Endodermal cell (in vitro differentiated cells): ENCODE data around the gene SCRT2. TPM values are rescaled to one million over a fixed set of nuclear protein-coding genes. Genes with fewer than 3 reads are reported as not detected.

Source experiments
- DNase-seq: peaks from one replicate; pipeline ENCODE4 v3.0.0-alpha.2; 2017
- H3K27ac ChIP-seq: 2 replicates; pipeline ENCODE4 v1.5.1; 2013; ENCODE audit warnings: mild to moderate bottlenecking, low read depth, low read length, moderate library complexity
- H3K27me3 ChIP-seq: 2 replicates; pipeline ENCODE4 v1.6.1; 2013; ENCODE audit warnings: mild to moderate bottlenecking, low read length, moderate library complexity; ENCODE audit not compliant: insufficient read depth, control insufficient read depth, poor library complexity, severe bottlenecking
- H3K36me3 ChIP-seq: 2 replicates; pipeline ENCODE4 v1.7.0; 2013; ENCODE audit warnings: mild to moderate bottlenecking, low read length, moderate library complexity; ENCODE audit not compliant: control insufficient read depth, insufficient read depth
- H3K4me1 ChIP-seq: one replicate; pipeline ENCODE4 v1.7.0; 2013; ENCODE audit warnings: low read length; ENCODE audit not compliant: control insufficient read depth, insufficient read depth
- H3K4me3 ChIP-seq: 2 replicates; pipeline ENCODE4 v1.5.1; 2013; ENCODE audit warnings: mild to moderate bottlenecking, low read length, moderate library complexity
- H3K9ac ChIP-seq: 2 replicates; pipeline ENCODE4 v1.6.1; 2013; ENCODE audit warnings: mild to moderate bottlenecking, low read length, moderate library complexity; ENCODE audit not compliant: poor library complexity, severe bottlenecking; ENCODE audit errors: extremely low read depth
- H3K9me3 ChIP-seq: 2 replicates; pipeline ENCODE4 v1.6.1; 2013; ENCODE audit warnings: mild to moderate bottlenecking, low read length, moderate library complexity; ENCODE audit not compliant: control insufficient read depth
- H3K27ac Mint-ChIP-seq: 2 replicates; pipeline ENCODE4 v1.8.0; 2020; ENCODE audit warnings: mixed read lengths
- H3K27me3 Mint-ChIP-seq: 2 replicates; pipeline ENCODE4 v1.8.0; 2021; ENCODE audit warnings: mild to moderate bottlenecking, mixed read lengths; ENCODE audit not compliant: insufficient read depth
- H3K36me3 Mint-ChIP-seq: 2 replicates; pipeline ENCODE4 v1.8.0; 2020; ENCODE audit warnings: low read depth, mixed read lengths
- H3K4me1 Mint-ChIP-seq: 2 replicates; pipeline ENCODE4 v1.8.0; 2020; ENCODE audit warnings: mixed read lengths
- H3K4me3 Mint-ChIP-seq: 2 replicates; pipeline ENCODE4 v1.8.0; 2020; ENCODE audit warnings: mild to moderate bottlenecking, moderate library complexity, mixed read lengths
- H3K9me3 Mint-ChIP-seq: 2 replicates; pipeline ENCODE4 v1.8.0; 2020; ENCODE audit warnings: mild to moderate bottlenecking, mixed read lengths
- WGBS, 2 experiments: methylation state at CpG; one replicate each; pipeline versions ENCODE4 v1.1.5 to v1.1.7; 2013; ENCODE audit warnings: missing lambda C conversion rate in 2 of 2, mixed read lengths in 1 of 2; ENCODE audit not compliant: insufficient coverage in 1 of 2, insufficient read length in 1 of 2; 5-methylcytosine and 5-hydroxymethylcytosine counted together
- total RNA-seq, 2 donors: library from RNA; stranded (reverse); fragmentation: NEBNext Ultra II Directional in 1 of 2; extraction: Animal tissue kit (Norgen Biotek cat#: 25700) in 1 of 2; gene quantifications; 2 replicates in 1 of 2; 3 replicates in 1 of 2; pipeline ENCODE4 v1.2.1, GENCODE V29; 2021
- TF ChIP-seq, protein P1 (sequence below): fragments of 200-600 bp; sonication (generic); conservative IDR thresholded peaks from 2 replicates; pipeline ENCODE4 v1.5.0; 2021; ENCODE audit warnings: antibody characterized with exemption, mild to moderate bottlenecking

Gene SCRT2
- total RNA-seq, 2 donors from 2014 or later: not detected

- WGBS, 2 experiments: 81 to 88% methylated on average over 4 to 7 of the region's 7 CpGs
- Histone ChIP-seq H3K4me3 (no peak overlapping the region), H3K9me3 (no peaks in the 10 kb centered on the region), H3K9ac (no peak overlapping the region), H3K27ac (no peak overlapping the region), H3K36me3 (no peaks in the 10 kb centered on the region), H3K4me1 (peaks cover 5% of the 10 kb centered on the region), H3K27me3 (peaks cover 25% of the 10 kb centered on the region)
- Mint-ChIP-seq H3K36me3 (no peaks in the 10 kb centered on the region), H3K27me3 (peaks cover 49% of the 10 kb centered on the region), H3K4me3 (no peak overlapping the region), H3K27ac (no peak overlapping the region), H3K4me1 (peaks cover 15% of the 10 kb centered on the region), H3K9me3 (no peaks in the 10 kb centered on the region)
- TF ChIP-seq, protein P1, sequence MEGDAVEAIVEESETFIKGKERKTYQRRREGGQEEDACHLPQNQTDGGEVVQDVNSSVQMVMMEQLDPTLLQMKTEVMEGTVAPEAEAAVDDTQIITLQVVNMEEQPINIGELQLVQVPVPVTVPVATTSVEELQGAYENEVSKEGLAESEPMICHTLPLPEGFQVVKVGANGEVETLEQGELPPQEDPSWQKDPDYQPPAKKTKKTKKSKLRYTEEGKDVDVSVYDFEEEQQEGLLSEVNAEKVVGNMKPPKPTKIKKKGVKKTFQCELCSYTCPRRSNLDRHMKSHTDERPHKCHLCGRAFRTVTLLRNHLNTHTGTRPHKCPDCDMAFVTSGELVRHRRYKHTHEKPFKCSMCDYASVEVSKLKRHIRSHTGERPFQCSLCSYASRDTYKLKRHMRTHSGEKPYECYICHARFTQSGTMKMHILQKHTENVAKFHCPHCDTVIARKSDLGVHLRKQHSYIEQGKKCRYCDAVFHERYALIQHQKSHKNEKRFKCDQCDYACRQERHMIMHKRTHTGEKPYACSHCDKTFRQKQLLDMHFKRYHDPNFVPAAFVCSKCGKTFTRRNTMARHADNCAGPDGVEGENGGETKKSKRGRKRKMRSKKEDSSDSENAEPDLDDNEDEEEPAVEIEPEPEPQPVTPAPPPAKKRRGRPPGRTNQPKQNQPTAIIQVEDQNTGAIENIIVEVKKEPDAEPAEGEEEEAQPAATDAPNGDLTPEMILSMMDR: no peak
- no peak for DNase-seq
Measured at GRCh38 chr20:669573-669972, 6.0 kb downstream of the SCRT2 start.

- Mint-ChIP-seq H3K4me1 (peaks cover 15% of the 10 kb centered on the region), H3K9me3 (peaks cover 1% of the 10 kb centered on the region), H3K27ac (peak overlapping the region; percentile 55), H3K36me3 (no peaks in the 10 kb centered on the region), H3K4me3 (no peak overlapping the region), H3K27me3 (peaks cover 47% of the 10 kb centered on the region)
- 80 to 82% methylated on average over 2 to 3 of the region's 3 CpGs for WGBS, 2 experiments
- TF ChIP-seq, protein P1: no peak
- Histone ChIP-seq H3K36me3 (no peaks in the 10 kb centered on the region), H3K9ac (no peak overlapping the region), H3K27me3 (peaks cover 19% of the 10 kb centered on the region), H3K4me3 (no peak overlapping the region), H3K27ac (no peak overlapping the region), H3K9me3 (no peaks in the 10 kb centered on the region), H3K4me1 (peaks cover 5% of the 10 kb centered on the region)
- DNase-seq: peak; percentile 81
Measured at GRCh38 chr20:668638-669037, 7.0 kb downstream of the SCRT2 start.

- Histone ChIP-seq H3K27me3 (peaks cover 16% of the 10 kb centered on the region), H3K9me3 (no peaks in the 10 kb centered on the region), H3K9ac (no peak overlapping the region), H3K27ac (no peak overlapping the region), H3K4me3 (no peak overlapping the region), H3K36me3 (no peaks in the 10 kb centered on the region), H3K4me1 (peaks cover 5% of the 10 kb centered on the region)
- peaks cover 16% of the 10 kb centered on the region for H3K4me1 Mint-ChIP-seq
- H3K36me3 Mint-ChIP-seq: no peaks in the 10 kb centered on the region
- peaks cover 1% of the 10 kb centered on the region for H3K9me3 Mint-ChIP-seq
- no peak for DNase-seq
- no peak overlapping the region for H3K4me3 Mint-ChIP-seq
- TF ChIP-seq, protein P1: no peak
- H3K27ac Mint-ChIP-seq: no peak overlapping the region
- H3K27me3 Mint-ChIP-seq: peaks cover 47% of the 10 kb centered on the region
Measured at GRCh38 chr20:668050-668449, 7.6 kb downstream of the SCRT2 start.
